H1 (cell line): ENCODE results near the gene SMYD5. TPM values are rescaled to one million over a fixed set of nuclear protein-coding genes. Genes with fewer than 3 reads are reported as not detected.

ENCODE experiments used
- CTCF ChIA-PET: fragments of 300-600 bp; sonication (Branson Sonifier 250); formaldehyde crosslinking; loops from one replicate; lab custom pipeline; 2021; ENCODE audit not compliant: partially characterized antibody; lab: Charles Lee
- POLR2A ChIA-PET: fragments of 300-600 bp; sonication (Branson Sonifier 250); formaldehyde crosslinking; loops from one replicate; lab custom pipeline; 2021; ENCODE audit warnings: inconsistent platforms; ENCODE audit not compliant: partially characterized antibody; lab: Charles Lee
- DNase-seq, 2 experiments: peaks; one replicate each; pipeline versions ENCODE4 v3.0.0 to v3.0.0-alpha.2; 2010 to 2022; ENCODE audit warnings: low spot score in 2 of 2, low read depth in 1 of 2, mixed read lengths in 1 of 2
- FAIRE-seq: peaks from 2 replicates; lab custom pipeline; 2011; peaks lifted over from hg19 to GRCh38; lab: Jason Lieb, UNC
- H2AFZ ChIP-seq: 2 replicates; pipeline ENCODE4 v1.8.1; 2012; ENCODE audit warnings: low read length, inconsistent platforms
- H2AK5ac ChIP-seq: 2 replicates; pipeline ENCODE4 v1.6.1; 2013; ENCODE audit warnings: low read depth, low read length
- H2BK120ac ChIP-seq: replicated peaks from 2 replicates; pipeline ENCODE3; 2013; ENCODE audit warnings: low read depth, low read length, inconsistent platforms
- H2BK12ac ChIP-seq: 2 replicates; pipeline ENCODE4 v1.6.1; 2013; ENCODE audit warnings: low read depth, low read length
- H2BK15ac ChIP-seq: 2 replicates; pipeline ENCODE4 v1.6.1; 2013; ENCODE audit warnings: low read length
- H2BK20ac ChIP-seq: 2 replicates; pipeline ENCODE4 v1.6.1; 2013; ENCODE audit warnings: low read length
- H2BK5ac ChIP-seq: 2 replicates; pipeline ENCODE4 v1.6.1; 2013; ENCODE audit warnings: low read depth, low read length
- H3K14ac ChIP-seq: 2 replicates; pipeline ENCODE4 v1.6.1; 2013; ENCODE audit warnings: inconsistent platforms; ENCODE audit not compliant: insufficient read length
- H3K18ac ChIP-seq: 2 replicates; pipeline ENCODE4 v1.6.1; 2013; ENCODE audit warnings: low read length; ENCODE audit errors: extremely low read depth
- H3K23ac ChIP-seq: 2 replicates; pipeline ENCODE4 v1.6.1; 2013; ENCODE audit warnings: inconsistent platforms; ENCODE audit not compliant: insufficient read length
- H3K23me2 ChIP-seq: 2 replicates; pipeline ENCODE4 v1.6.1; 2013; ENCODE audit warnings: low read depth, low read length
- H3K27ac ChIP-seq: 2 replicates; pipeline ENCODE4 v1.6.1; 2011; ENCODE audit warnings: low read depth, low read length, inconsistent platforms
- H3K27me3 ChIP-seq, 4 experiments: replicated peaks in 1 of 4; 1 replicate in 1 of 4; 2 replicates in 3 of 4; pipeline versions ENCODE4 v1.6.1 to v1.8.1; 2011 to 2013; ENCODE audit warnings: low read length in 3 of 4, mild to moderate bottlenecking in 3 of 4, inconsistent platforms in 2 of 4, mixed read lengths in 2 of 4, moderate library complexity in 1 of 4; ENCODE audit not compliant: control insufficient read depth in 3 of 4, insufficient read depth in 3 of 4; ENCODE audit errors: extremely low read depth in 1 of 4
- H3K36me3 ChIP-seq, 4 experiments: 2 replicates each; pipeline versions ENCODE4 v1.6.1 to v1.8.1; 2011 to 2013; ENCODE audit warnings: mild to moderate bottlenecking in 4 of 4, low read length in 3 of 4, moderate library complexity in 2 of 4, control low read depth in 1 of 4, inconsistent platforms in 1 of 4; ENCODE audit not compliant: insufficient read depth in 4 of 4, control insufficient read depth in 2 of 4
- H3K4ac ChIP-seq: replicated peaks from 2 replicates; pipeline ENCODE3; 2013; ENCODE audit warnings: low read length, low read depth, mixed read lengths, inconsistent platforms; ENCODE audit not compliant: insufficient read length
- H3K4me1 ChIP-seq, 4 experiments: replicated peaks in 1 of 4; 1 replicate in 1 of 4; 2 replicates in 3 of 4; pipeline versions ENCODE4 v1.6.1 to v1.8.1; 2011 to 2013; ENCODE audit warnings: low read length in 3 of 4, inconsistent platforms in 2 of 4, mixed read lengths in 1 of 4; ENCODE audit not compliant: insufficient read depth in 4 of 4, control insufficient read depth in 3 of 4
- H3K4me2 ChIP-seq, 2 experiments: 2 replicates each; pipeline versions ENCODE4 v1.6.1 to v1.8.1; 2011 to 2013; ENCODE audit warnings: low read depth in 2 of 2, low read length in 2 of 2, control low read depth in 1 of 2, inconsistent platforms in 1 of 2, mild to moderate bottlenecking in 1 of 2; ENCODE audit not compliant: insufficient read depth in 1 of 2
- H3K4me3 ChIP-seq, 4 experiments: fragments of 200-600, 300-600 bp in 1 of 4; sonication (generic), shearing (Covaris generic), sonication (Bioruptor Twin) in 1 of 4; 2 replicates each; pipeline versions ENCODE4 v1.5.1 to v1.8.1; 2011 to 2016; ENCODE audit warnings: low read length in 4 of 4, low read depth in 3 of 4, control low read depth in 2 of 4, inconsistent platforms in 2 of 4, mild to moderate bottlenecking in 2 of 4, mixed read lengths in 1 of 4, moderate library complexity in 1 of 4; ENCODE audit not compliant: insufficient read depth in 2 of 4; ENCODE audit errors: extremely low read depth in 1 of 4
- H3K56ac ChIP-seq: replicated peaks from 2 replicates; pipeline ENCODE3; 2013; ENCODE audit warnings: low read depth, mild to moderate bottlenecking, mixed read lengths, low read length, inconsistent platforms; ENCODE audit not compliant: insufficient read length
- H3K79me1 ChIP-seq: 2 replicates; pipeline ENCODE4 v1.6.1; 2013; ENCODE audit warnings: low read depth, low read length, control low read depth
- H3K79me2 ChIP-seq, 2 experiments: 2 replicates each; pipeline versions ENCODE4 v1.6.1 to v1.8.1; 2012 to 2013; ENCODE audit warnings: low read length in 2 of 2, mild to moderate bottlenecking in 2 of 2, inconsistent platforms in 1 of 2; ENCODE audit not compliant: insufficient read depth in 2 of 2, control insufficient read depth in 1 of 2
- H3K9ac ChIP-seq, 4 experiments: replicated peaks in 1 of 4; 1 replicate in 1 of 4; 2 replicates in 3 of 4; pipeline versions ENCODE4 v1.6.1 to v1.8.1; 2011 to 2013; ENCODE audit warnings: low read depth in 3 of 4, low read length in 3 of 4, control low read depth in 2 of 4, mild to moderate bottlenecking in 2 of 4, moderate library complexity in 2 of 4, inconsistent platforms in 1 of 4; ENCODE audit errors: extremely low read depth in 1 of 4
- H3K9me3 ChIP-seq, 2 experiments: 2 replicates each; pipeline versions ENCODE4 v1.6.1 to v1.8.1; 2012 to 2013; ENCODE audit warnings: mild to moderate bottlenecking in 2 of 2, moderate library complexity in 2 of 2, control low read depth in 1 of 2, inconsistent platforms in 1 of 2, low read depth in 1 of 2, low read length in 1 of 2, mixed read lengths in 1 of 2; ENCODE audit not compliant: insufficient read depth in 2 of 2
- H4K20me1 ChIP-seq, 2 experiments: replicated peaks in 1 of 2; 2 replicates each; pipeline versions ENCODE3 to v1.8.1; 2011 to 2013; ENCODE audit warnings: inconsistent platforms in 2 of 2, low read length in 2 of 2, mild to moderate bottlenecking in 1 of 2; ENCODE audit not compliant: insufficient read depth in 2 of 2, control insufficient read depth in 1 of 2
- H4K5ac ChIP-seq: 2 replicates; pipeline ENCODE4 v1.6.1; 2013; ENCODE audit warnings: low read length, low read depth, mixed read lengths, inconsistent platforms; ENCODE audit not compliant: insufficient read length
- H4K8ac ChIP-seq: 2 replicates; pipeline ENCODE4 v1.8.0; 2013; ENCODE audit warnings: mild to moderate bottlenecking, moderate library complexity, low read length, inconsistent platforms; ENCODE audit not compliant: insufficient read depth; ENCODE audit errors: extremely low read depth
- H4K91ac ChIP-seq: replicated peaks from 2 replicates; pipeline ENCODE3; 2013; ENCODE audit warnings: low read length, mixed read lengths, inconsistent platforms; ENCODE audit not compliant: insufficient read length
- HDAC6 ChIP-seq: IDR thresholded peaks from one replicate; pipeline ENCODE4 v1.7.1; 2012; ENCODE audit warnings: low read depth, mild to moderate bottlenecking, inconsistent platforms, low read length, moderate library complexity
- KDM1A ChIP-seq: fragments of 200-600, 300-600 bp; sonication (generic); IDR thresholded peaks from 2 replicates; pipeline ENCODE4 v1.7.1; 2016; ENCODE audit warnings: mild to moderate bottlenecking, low read length, borderline replicate concordance
- POLR2A ChIP-seq, 2 experiments: IDR thresholded peaks; 1 replicate in 1 of 2; 2 replicates in 1 of 2; pipeline ENCODE4 v1.6.1; 2011; ENCODE audit warnings: low read depth in 2 of 2, low read length in 2 of 2, mild to moderate bottlenecking in 2 of 2; ENCODE audit errors: control extremely low read depth in 1 of 2
- SP4 ChIP-seq: IDR thresholded peaks from 2 replicates; pipeline ENCODE4 v1.6.1; 2012; ENCODE audit warnings: low read length, inconsistent platforms
- TAF7 ChIP-seq: optimal IDR thresholded peaks from 2 replicates; pipeline ENCODE3; 2011; ENCODE audit warnings: low read depth, mild to moderate bottlenecking, inconsistent platforms, low read length, moderate library complexity, borderline replicate concordance
- WGBS, 2 experiments: shearing (Covaris generic) in 1 of 2; methylation state at CpG; one replicate each; pipeline versions ENCODE4 v1.1.6 to v1.1.7; 2013 to 2015; ENCODE audit warnings: low lambda C conversion rate in 2 of 2, mixed read lengths in 2 of 2, inconsistent platforms in 1 of 2, low coverage in 1 of 2, missing lambda C conversion rate in 1 of 2; ENCODE audit not compliant: insufficient replicate concordance in 2 of 2, insufficient coverage in 1 of 2, insufficient read length in 1 of 2; ENCODE audit errors: extremely low coverage in 1 of 2, missing lambda C conversion rate in 1 of 2; 5-methylcytosine and 5-hydroxymethylcytosine counted together
- polyA plus RNA-seq, 7 experiments: library from polyadenylated mRNA; depleted of rRNA in 3 of 7; stranded (reverse) in 5 of 7; unstranded in 2 of 7; fragments of >200 nt in 5 of 7; fragments of 200-250 nt in 2 of 7; gene quantifications; 1 replicate in 5 of 7; 2 replicates in 1 of 7; 4 replicates in 1 of 7; pipeline versions ENCODE4 v1.2.1 to v1.2.3, GENCODE V29; 2011 to 2013; ENCODE audit warnings: missing spikeins in 2 of 7, mixed read lengths in 2 of 7
- total RNA-seq: library from RNA; stranded (reverse); fragmentation: NEBNext Ultra II Directional; extraction: Animal tissue kit (Norgen Biotek cat#: 25700); gene quantifications from 2 replicates; pipeline ENCODE4 v1.2.1, GENCODE V29; 2021

SMYD5 gene
- total and polyA plus RNA-seq, 2 of the 8 experiments (the other 6 are each of a cell fraction or from before 2014, with no cell fraction given): 35.2 to 56.7 TPM

DNA sequence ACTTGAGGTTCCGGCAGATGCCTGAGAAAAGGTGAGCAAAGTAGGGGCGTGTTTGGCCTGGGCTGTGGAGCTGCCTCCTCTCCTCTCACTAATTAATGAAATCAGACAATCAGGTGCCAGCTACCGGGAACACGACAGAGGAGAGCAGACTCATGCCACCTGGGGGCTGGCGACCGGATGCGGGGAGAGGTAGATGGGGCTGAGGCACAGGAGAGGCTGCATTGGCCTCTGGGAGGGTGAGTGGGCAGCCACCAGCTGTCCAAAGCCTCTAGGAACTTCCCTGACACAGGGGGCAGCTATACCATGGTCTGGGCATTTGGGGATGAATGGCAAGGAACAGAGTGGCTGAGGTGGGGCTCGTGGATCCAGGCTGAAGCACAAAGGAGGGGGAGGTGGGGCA lies 45.2 kb downstream of the SMYD5 start:
- Histone ChIP-seq H4K5ac (no peak overlapping the region), H4K20me1 (peaks cover 15 to 22% of the 10 kb centered on the region in 2 experiments), H3K18ac (no peak overlapping the region), H3K4me3 (no peak overlapping the region), H2BK15ac (no peak overlapping the region), H3K27ac (no peak overlapping the region), H3K4me2 (no peak overlapping the region), H2BK120ac (no peak overlapping the region), H3K79me2 (no peaks in the 10 kb centered on the region), H2BK20ac (no peak overlapping the region), H3K56ac (no peak overlapping the region), H3K14ac (no peak overlapping the region), H4K8ac (no peak overlapping the region), H3K36me3 (peaks cover 3 to 24% (median 8%) of the 10 kb centered on the region in 4 experiments; a peak in 5 of 8 replicates), H2BK5ac (no peak overlapping the region), H3K4me1 (peaks cover 0 to 12% (median 4%) of the 10 kb centered on the region in 4 experiments; a peak in 3 of 7 replicates), H3K27me3 (no peaks in the 10 kb centered on the region), H3K23ac (no peak overlapping the region), H3K23me2 (no peaks in the 10 kb centered on the region; the same call in 1 of the 2 replicates), H3K4ac (no peak overlapping the region), H2BK12ac (no peak overlapping the region), H3K9ac (no peak overlapping the region), H2AFZ (no peak overlapping the region), H4K91ac (no peak overlapping the region), H3K79me1 (no peaks in the 10 kb centered on the region), H3K9me3 (no peaks in the 10 kb centered on the region), H2AK5ac (no peak overlapping the region)
- WGBS, 2 experiments: 92% methylated on average over 8 of the region's 8 CpGs; no CpG with 5 or more reads in 1 of the 2 experiments
- CTCF ChIA-PET: interaction anchor here (0.6 to 7.0 kb wide), 13 partner anchors 9 to 1320 kb away, joined by 3 to 51 read pairs (median 4); partner anchors contain the start of genes CCT7, EGR4, PRADC1 and SMYD5
- TF ChIP-seq KDM1A: no peak
- TF ChIP-seq POLR2A (IDR thresholded peaks at IDR 0.05; ENCODE audit: control extremely low read depth in 1 of 2, low read depth in 2 of 2, low read length in 2 of 2): no peak
- TF ChIP-seq HDAC6: no peak
- no peak for TF ChIP-seq SP4
- TF ChIP-seq TAF7: no peak
- DNase-seq: no peak
- POLR2A ChIA-PET: interaction anchor here (0.9 to 5.1 kb wide), 5 partner anchors 8 to 25 kb away, joined by 3 to 53 read pairs (median 3); partner anchors contain the start of genes CCT7, FBXO41 and PRADC1
- no peak for FAIRE-seq
